HG03039 (cell line): ENCODE measurements around the gene MPPED2.

Experiments used
- ATAC-seq: cut with Tn5 transposase; IDR thresholded peaks from one replicate; pipeline ENCODE4 v1.9.1; 2021; ENCODE audit warnings: mild to moderate bottlenecking, moderate library complexity; ENCODE audit not compliant: unreplicated experiment

MPPED2 gene

DNA sequence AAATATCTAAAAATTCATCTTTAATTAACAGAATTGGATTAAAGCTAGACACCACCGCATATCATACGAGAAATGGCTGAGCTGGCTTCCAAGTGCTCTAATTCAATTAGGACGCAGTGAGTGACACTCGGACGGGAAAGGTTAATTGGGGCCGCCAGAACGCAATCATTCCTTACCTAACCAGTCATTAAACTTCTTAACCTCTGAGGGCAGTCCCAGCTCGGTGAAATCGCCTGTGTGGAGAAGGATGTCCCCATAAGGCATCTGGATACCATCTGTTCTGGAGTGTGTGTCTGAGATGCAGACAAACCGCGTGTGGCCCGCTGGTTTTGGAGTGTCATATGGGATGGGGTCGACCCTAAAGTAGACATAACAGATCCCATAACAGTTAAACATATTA lies 50.3 kb downstream of the MPPED2 start:
- ATAC-seq = no peak

- ATAC-seq = no peak
Measured at GRCh38 chr11:30533445-30533947, 52.7 kb downstream of the MPPED2 start.

GRCh38 chr11:30527566-30527965 lies 58.6 kb downstream of the MPPED2 start:
- ATAC-seq = no peak

GRCh38 chr11:30526558-30526957 lies 59.6 kb downstream of the MPPED2 start:
- ATAC-seq = no peak

- no peak for ATAC-seq
Measured at GRCh38 chr11:30522536-30523243, 63.5 kb downstream of the MPPED2 start.

- no peak for ATAC-seq
Measured at GRCh38 chr11:30521297-30522071, 64.7 kb downstream of the MPPED2 start.

- no peak for ATAC-seq
Measured at GRCh38 chr11:30513087-30513486, 73.1 kb downstream of the MPPED2 start.

DNA sequence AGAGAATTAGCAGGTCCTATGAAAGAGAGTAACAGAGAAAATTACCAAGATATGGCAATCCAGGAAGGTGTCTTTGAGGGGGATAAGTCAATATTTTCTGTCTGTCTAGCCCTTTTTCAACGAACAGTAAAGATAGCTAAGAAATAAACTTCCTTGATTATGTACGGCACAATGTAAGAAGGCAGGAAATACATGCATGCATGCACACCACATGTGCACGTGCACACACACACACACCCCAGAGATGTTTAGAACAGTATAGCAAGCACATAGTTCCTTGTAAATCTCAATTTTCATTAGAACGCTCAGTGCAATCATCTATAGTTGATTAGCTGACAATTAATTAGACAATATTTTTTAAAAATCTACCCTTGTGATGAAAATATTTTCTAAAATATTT lies 74.7 kb downstream of the MPPED2 start:
- no peak for ATAC-seq

GRCh38 chr11:30510750-30511149 lies 75.4 kb downstream of the MPPED2 start:
- ATAC-seq = no peak

GRCh38 chr11:30509364-30509763 lies 76.8 kb downstream of the MPPED2 start:
- no peak for ATAC-seq

DNA sequence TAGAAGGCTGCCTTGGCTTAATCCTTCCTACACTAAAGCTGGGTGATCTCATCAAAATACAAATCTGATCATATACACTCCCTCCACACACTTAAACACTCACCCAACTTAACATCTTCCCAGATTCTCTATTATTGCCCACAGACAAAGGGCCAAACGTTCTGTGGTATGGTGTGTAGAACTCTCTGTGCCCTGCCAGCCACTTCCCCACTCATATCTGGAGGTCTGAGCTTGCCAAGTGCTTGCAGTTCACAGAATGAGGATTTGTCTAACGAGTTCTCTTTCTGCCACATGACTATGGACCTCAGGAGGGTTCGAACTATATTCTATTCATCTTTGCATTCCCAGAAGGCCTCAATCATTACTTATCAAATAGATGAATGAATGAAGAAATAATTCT lies 77.6 kb downstream of the MPPED2 start:
- no peak for ATAC-seq

GRCh38 chr11:30505603-30506002 lies 80.5 kb downstream of the MPPED2 start:
- ATAC-seq = no peak

DNA sequence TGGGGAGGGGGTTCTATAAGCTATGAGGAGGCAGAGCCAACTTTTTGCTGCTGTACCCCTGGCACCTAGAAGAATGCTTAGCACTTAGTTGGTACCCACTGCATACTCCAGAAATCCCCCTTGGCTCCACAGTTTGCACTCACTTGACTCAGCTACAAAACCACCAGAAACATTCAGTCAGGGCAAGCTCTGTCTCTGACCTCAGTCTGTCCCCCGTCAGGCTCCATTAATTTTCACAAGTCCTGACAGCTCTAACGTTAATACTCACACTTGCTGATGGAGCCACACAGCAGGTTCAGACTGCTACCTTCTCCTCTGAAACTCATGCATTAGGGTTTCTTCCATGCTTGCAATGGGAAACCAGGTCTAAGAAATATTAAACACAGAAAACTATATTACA lies 81.7 kb downstream of the MPPED2 start:
- ATAC-seq = no peak

DNA sequence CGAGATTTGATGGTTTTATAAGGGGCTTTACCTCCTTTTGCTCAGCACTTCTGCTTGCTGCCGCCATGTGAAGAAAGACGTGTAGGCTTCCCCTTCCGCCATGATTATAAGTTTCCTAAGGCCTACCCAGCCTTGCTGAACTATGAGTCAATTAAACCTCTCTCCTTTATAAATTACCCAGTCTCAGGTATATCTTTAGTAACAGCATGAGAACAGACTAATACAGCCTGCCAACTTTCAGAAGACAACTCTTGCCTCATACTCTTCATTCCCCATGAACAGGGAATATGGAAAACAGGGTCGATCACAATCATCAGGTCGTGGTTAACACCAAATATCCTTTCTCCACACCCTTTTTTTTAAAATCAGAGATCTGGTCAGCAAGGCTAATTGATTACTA lies 83.0 kb downstream of the MPPED2 start:
- no peak for ATAC-seq

- no peak for ATAC-seq
Measured at GRCh38 chr11:30502305-30502704, 83.8 kb downstream of the MPPED2 start.

DNA sequence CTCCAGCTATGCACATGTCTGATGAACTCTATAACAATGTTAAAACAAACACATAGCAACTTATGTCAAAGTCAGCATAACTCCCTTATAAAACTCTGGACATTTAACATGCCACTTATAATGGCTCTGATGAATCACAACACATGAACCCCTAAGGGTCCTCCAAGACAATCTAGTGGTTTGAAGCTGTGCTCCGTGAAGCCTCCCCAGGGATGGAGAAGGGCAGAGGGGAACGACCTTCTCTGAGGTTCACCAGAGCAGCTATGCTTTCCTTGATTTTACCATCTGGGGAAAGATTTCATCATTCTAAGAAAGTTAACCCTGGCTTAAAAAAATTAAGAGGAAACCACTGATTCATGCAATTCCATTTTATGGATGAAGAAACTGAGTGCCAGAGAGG lies 84.4 kb downstream of the MPPED2 start:
- no peak for ATAC-seq

DNA sequence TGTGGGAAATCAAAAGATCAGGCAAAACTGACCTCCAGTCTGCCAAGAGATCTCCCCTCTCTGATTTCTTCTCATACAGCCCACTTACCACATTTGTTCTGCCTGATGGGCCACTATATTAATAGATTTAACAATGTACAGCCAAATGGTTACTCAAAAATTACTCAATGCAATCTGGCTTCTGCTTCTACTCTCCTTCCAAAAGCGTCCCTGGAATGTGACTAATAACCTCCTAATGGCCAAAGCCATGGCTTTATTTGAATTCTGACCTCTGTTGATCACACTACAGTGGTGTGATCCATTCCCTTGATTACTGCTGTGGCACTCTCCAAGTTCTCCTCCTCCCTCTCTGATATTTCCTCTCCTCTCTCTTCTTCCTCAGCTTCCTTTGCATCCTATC lies 86.2 kb downstream of the MPPED2 start:
- ATAC-seq = no peak

DNA sequence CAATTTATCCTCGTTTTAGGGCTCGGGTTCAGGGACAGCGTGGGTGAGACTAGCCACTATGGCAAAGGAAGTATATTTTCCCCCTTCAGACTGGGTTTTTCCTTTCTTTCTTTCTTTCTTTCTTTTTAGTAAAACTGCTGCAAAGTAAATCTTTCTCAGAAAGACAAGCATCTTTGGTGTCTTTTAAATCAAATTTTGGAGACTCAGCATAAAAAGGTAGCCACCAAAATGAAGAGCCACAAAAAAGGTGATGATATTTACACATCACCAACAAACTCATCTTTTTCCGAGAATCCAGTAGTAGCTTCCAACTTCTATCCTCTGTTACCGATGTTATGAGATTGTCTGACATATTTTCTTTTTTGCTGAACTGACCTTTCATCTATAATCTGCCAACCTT lies 88.6 kb downstream of the MPPED2 start:
- ATAC-seq = no peak

- no peak for ATAC-seq
Measured at GRCh38 chr11:30496935-30497334, 89.2 kb downstream of the MPPED2 start.

GRCh38 chr11:30495437-30495836 lies 90.7 kb downstream of the MPPED2 start:
- ATAC-seq = no peak

GRCh38 chr11:30489511-30489910 lies 96.6 kb downstream of the MPPED2 start:
- no peak for ATAC-seq

- ATAC-seq = no peak
Measured at GRCh38 chr11:30489076-30489475, 97.1 kb downstream of the MPPED2 start.
